GM23338 (cell line): ENCODE data around the gene IDNK. TPM values are rescaled to one million over a fixed set of nuclear protein-coding genes. Genes with fewer than 3 reads are reported as not detected.

ENCODE experiments used
- ATAC-seq: fragments of 200-7000 bp; cut with Tn5 transposase; 3 replicates; pipeline ENCODE4 v1.9.1; 2020
- DNase-seq: peaks from one replicate; pipeline ENCODE4 v3.0.0-alpha.2; 2015; ENCODE audit warnings: low spot score
- H2AFZ ChIP-seq: fragments of 200-600 bp; sonication (generic); 2 replicates; pipeline ENCODE4 v1.8.0; 2016; ENCODE audit warnings: antibody characterized with exemption, mild to moderate bottlenecking, moderate library complexity
- H3F3A ChIP-seq: fragments of 200-600 bp; sonication (generic); replicated peaks from 2 replicates; pipeline ENCODE4 v1.8.0; 2017; ENCODE audit warnings: antibody characterized with exemption, mixed run types, low read depth
- H3K27ac ChIP-seq: fragments of 200-600 bp; sonication (generic); 2 replicates; pipeline ENCODE4 v1.6.1; 2016; ENCODE audit warnings: low read depth
- H3K27me3 ChIP-seq: fragments of 200-600 bp; sonication (generic); 2 replicates; pipeline ENCODE4 v1.8.0; 2016; ENCODE audit warnings: mild to moderate bottlenecking, mixed run types, moderate library complexity; ENCODE audit not compliant: insufficient read depth
- H3K36me3 ChIP-seq: fragments of 200-600 bp; sonication (generic); 2 replicates; pipeline ENCODE4 v1.8.0; 2016; ENCODE audit warnings: mild to moderate bottlenecking; ENCODE audit not compliant: insufficient read depth
- H3K4me1 ChIP-seq: fragments of 200-600 bp; sonication (generic); 2 replicates; pipeline ENCODE4 v1.8.0; 2016; ENCODE audit warnings: mild to moderate bottlenecking, moderate library complexity; ENCODE audit not compliant: insufficient read depth
- H3K4me2 ChIP-seq: fragments of 200-600 bp; sonication (generic); 2 replicates; pipeline ENCODE4 v1.7.1; 2017; ENCODE audit warnings: mixed run types
- H3K4me3 ChIP-seq: fragments of 200-600 bp; sonication (generic); 2 replicates; pipeline ENCODE4 v1.6.1; 2016; ENCODE audit warnings: mixed run types
- H3K79me2 ChIP-seq: fragments of 200-600 bp; sonication (generic); replicated peaks from 2 replicates; pipeline ENCODE4 v1.8.0; 2017; ENCODE audit warnings: mild to moderate bottlenecking; ENCODE audit not compliant: insufficient read depth
- H3K9me2 ChIP-seq: fragments of 200-600 bp; sonication (generic); 2 replicates; pipeline ENCODE4 v1.8.0; 2017; ENCODE audit not compliant: insufficient read depth
- H4K20me1 ChIP-seq: fragments of 200-600 bp; sonication (generic); replicated peaks from 2 replicates; pipeline ENCODE4 v1.8.0; 2017; ENCODE audit warnings: mild to moderate bottlenecking; ENCODE audit not compliant: insufficient read depth
- H3K27ac Mint-ChIP-seq: 2 replicates; pipeline ENCODE4 v1.8.0; 2020; ENCODE audit warnings: inconsistent platforms, mild to moderate bottlenecking, moderate library complexity, mixed read lengths
- H3K27me3 Mint-ChIP-seq: 3 replicates; pipeline ENCODE4 v1.8.0; 2022; ENCODE audit warnings: low read depth, mild to moderate bottlenecking, moderate library complexity, mixed read lengths, inconsistent platforms; ENCODE audit not compliant: insufficient read depth, poor library complexity
- H3K36me3 Mint-ChIP-seq: 3 replicates; pipeline ENCODE4 v1.8.0; 2021; ENCODE audit warnings: low read depth, mild to moderate bottlenecking, inconsistent platforms, moderate library complexity, mixed read lengths
- H3K4me1 Mint-ChIP-seq: 3 replicates; pipeline ENCODE4 v1.8.0; 2020; ENCODE audit warnings: mild to moderate bottlenecking, inconsistent platforms, mixed read lengths
- H3K4me3 Mint-ChIP-seq: 3 replicates; pipeline ENCODE4 v1.8.0; 2021; ENCODE audit warnings: moderate library complexity, mild to moderate bottlenecking, inconsistent platforms, mixed read lengths
- H3K9me3 Mint-ChIP-seq: 3 replicates; pipeline ENCODE4 v1.8.0; 2020; ENCODE audit warnings: moderate library complexity, mild to moderate bottlenecking, inconsistent platforms, mixed read lengths
- ETS1 ChIP-seq: IDR thresholded peaks from 2 replicates; pipeline ENCODE4 v1.6.1; 2016; ENCODE audit warnings: antibody characterized with exemption
- EZH2phosphoT487 ChIP-seq: fragments of 200-600 bp; sonication (generic); IDR thresholded peaks from one replicate; pipeline ENCODE4 v1.8.1; 2018; ENCODE audit warnings: antibody characterized with exemption; ENCODE audit not compliant: unreplicated experiment
- NANOG ChIP-seq: IDR thresholded peaks from 2 replicates; pipeline ENCODE4 v1.6.1; 2016; ENCODE audit warnings: antibody characterized with exemption, borderline replicate concordance
- POLR2AphosphoS5 ChIP-seq: IDR thresholded peaks from 2 replicates; pipeline ENCODE4 v1.6.1; 2016; ENCODE audit warnings: antibody characterized with exemption, low read depth
- REST ChIP-seq: IDR thresholded peaks from one replicate; pipeline ENCODE4 v1.6.1; 2018; ENCODE audit warnings: antibody characterized with exemption; ENCODE audit not compliant: unreplicated experiment
- STAT1 ChIP-seq: IDR thresholded peaks from one replicate; pipeline ENCODE4 v1.6.1; 2016; ENCODE audit warnings: antibody characterized with exemption; ENCODE audit not compliant: unreplicated experiment
- ZNF114 ChIP-seq: fragments of 250-450 bp; sonication (Bioruptor Pico); IDR thresholded peaks from 2 replicates; pipeline ENCODE4 v1.5.0; 2020; ENCODE audit warnings: mild to moderate bottlenecking, moderate library complexity
- ZNF331 ChIP-seq: fragments of 250-450 bp; sonication (Bioruptor Pico); IDR thresholded peaks from 2 replicates; pipeline ENCODE4 v1.5.0; 2020; ENCODE audit warnings: low read depth, mild to moderate bottlenecking, moderate library complexity
- polyA plus RNA-seq: library from polyadenylated mRNA; unstranded; fragments of >200 nt; fragmentation: Nextera tagmentation; extraction: Ambion mirVana; gene quantifications from 2 replicates; pipeline ENCODE4 v1.2.1, GENCODE V29; 2016
- total RNA-seq: library from RNA; depleted of rRNA; stranded (reverse); fragments of >200 nt; shearing (Covaris generic); gene quantifications from 2 replicates; pipeline ENCODE4 v1.2.3, GENCODE V29; 2014

The IDNK gene
- total and polyA plus RNA-seq, 2 experiments from 2014 or later, result 0.21 to 0.94 TPM

- TF ChIP-seq REST (no peak), ZNF331 (no peak), POLR2AphosphoS5 (no peak)
Observed at GRCh38 chr9:83628540-83628939, 5.6 kb downstream of the IDNK start (continued).

GRCh38 chr9:83629433-83630104 is 6.6 kb downstream of the IDNK start:
- Histone ChIP-seq H3K36me3 (no peaks in the 10 kb centered on the region), H2AFZ (no peak overlapping the region), H3F3A (no peaks in the 10 kb centered on the region), H3K9me2 (no peaks in the 10 kb centered on the region), H3K79me2 (no peaks in the 10 kb centered on the region), H3K27ac (no peak overlapping the region), H3K27me3 (no peaks in the 10 kb centered on the region), H3K4me3 (no peak overlapping the region), H4K20me1 (no peaks in the 10 kb centered on the region), H3K4me2 (no peak overlapping the region), H3K4me1 (peaks cover 17% of the 10 kb centered on the region)
- H3K4me3 Mint-ChIP-seq, result no peak overlapping the region
- H3K27me3 Mint-ChIP-seq, result peaks cover 5% of the 10 kb centered on the region
- no peaks in the 10 kb centered on the region for H3K9me3 Mint-ChIP-seq
- TF ChIP-seq ETS1 (no peak), POLR2AphosphoS5 (no peak), REST (no peak), ZNF114 (CRISPR knock-in tag) (no peak), STAT1 (no peak), NANOG (no peak), EZH2phosphoT487 (no peak)
- H3K27ac Mint-ChIP-seq, result no peak overlapping the region
- no peak for ATAC-seq
- H3K36me3 Mint-ChIP-seq, result no peaks in the 10 kb centered on the region
- DNase-seq, result no peak
- H3K4me1 Mint-ChIP-seq, result peaks cover 34% of the 10 kb centered on the region
